ENCODE results near the gene NTF4.
"Not testable (repeated sequence)": the region's sequence is repeated elsewhere in the genome, so short reads cannot be mapped to it uniquely, and the experiment has no call there.

The NTF4 gene

DNA sequence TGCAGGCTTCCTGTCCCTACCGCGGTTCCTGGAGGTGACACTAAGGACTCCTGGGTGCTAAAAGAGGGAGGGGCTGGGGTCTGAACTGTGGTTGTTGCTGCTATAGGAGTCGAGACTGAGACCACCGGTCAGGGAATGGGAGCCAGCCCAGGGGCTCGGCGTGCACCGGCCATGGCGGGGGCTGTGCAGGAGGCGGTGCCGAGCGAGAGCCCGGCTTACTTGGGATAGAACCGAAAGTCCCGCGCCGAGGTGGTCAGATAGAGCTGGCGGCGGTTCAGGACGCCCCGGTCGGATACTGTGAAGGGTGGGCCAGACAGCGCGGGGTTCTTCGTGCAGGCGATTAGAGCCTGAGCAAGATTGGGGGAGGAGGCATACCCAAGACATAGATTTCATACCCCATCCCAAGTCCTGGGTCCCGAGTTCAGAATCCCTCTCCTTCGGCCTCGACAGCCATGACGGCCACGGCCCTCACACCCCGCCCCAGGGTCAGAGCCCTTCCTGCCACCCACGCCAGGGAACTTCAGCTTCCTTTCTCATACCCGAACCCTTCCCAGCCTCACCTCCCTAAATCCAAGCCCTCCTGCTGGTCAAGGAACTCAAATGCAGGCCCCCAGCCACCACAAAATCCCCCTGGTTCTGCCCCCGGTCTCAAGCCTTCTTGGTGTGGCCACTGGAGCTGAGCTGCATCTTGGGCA lies 7.6 kb downstream of the NTF4 start:
- DNase-seq (ENCODE audit: low read depth) = not testable (repeated sequence)

DNA sequence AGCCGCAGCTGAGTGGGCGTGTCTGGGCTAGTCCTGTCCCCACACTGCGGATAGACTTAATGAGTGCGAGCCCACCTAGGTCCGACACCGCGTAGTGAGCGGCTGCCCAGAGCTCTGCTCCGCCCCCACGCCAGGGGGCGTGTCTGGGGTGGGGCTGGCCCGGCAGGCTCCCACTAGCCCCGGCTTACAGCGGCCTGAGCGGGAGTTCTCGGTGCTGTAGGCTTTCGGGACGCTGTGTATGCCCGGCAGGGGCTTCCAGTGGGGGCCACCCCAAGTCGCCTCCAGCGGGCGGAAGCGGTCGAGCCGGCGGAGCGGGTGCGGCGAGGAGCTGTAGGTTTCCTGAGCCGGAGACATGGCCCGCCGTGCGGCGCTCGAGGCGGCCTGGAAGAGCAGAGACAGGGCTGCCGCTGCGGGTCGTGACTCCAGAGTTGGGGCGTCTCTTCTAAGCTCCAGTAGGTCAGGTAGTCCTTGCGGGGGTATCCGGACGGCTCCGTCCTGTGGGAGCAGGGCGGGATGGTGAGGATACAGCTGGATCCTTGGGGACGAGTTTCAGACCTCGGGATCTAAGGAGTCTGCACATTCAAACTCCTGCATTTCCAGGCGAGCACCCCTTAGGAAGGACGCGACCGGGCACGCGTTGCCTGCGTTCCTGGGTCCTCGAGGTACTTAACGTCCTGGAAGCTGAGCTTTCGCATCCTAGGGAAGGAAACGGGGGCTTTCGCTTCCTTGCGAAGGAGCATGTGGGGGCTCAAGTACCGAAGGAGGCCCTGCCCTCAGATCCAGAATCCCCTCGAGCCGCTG lies 8.3 kb downstream of the NTF4 start:
- DNase-seq (ENCODE audit: low read depth) = no peak

- DNase-seq (ENCODE audit: low read depth) = not testable (repeated sequence)
Observed at GRCh38 chr19:49050376-49051033, 14.1 kb downstream of the NTF4 start.

DNA sequence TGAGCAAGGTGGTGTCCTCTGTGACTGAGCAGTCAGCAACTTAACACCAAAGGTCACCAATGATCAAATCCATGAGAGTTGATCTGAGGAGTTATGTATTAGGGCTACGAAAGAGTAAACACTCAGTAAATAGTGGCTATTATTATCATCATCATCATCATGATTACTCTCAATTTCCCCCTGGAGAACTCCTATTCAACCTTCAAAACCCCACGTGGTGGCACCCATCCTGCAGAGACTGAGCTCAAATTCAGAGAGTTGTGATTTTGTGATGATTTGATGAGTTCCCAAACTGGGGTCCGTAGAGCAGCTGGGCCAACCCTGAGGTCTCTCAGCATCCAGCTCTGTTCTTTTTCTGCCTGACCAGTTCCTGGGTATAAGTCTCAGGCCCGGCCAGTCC lies 14.8 kb downstream of the NTF4 start:
- DNase-seq (ENCODE audit: low read depth) = not testable (repeated sequence)

DNA sequence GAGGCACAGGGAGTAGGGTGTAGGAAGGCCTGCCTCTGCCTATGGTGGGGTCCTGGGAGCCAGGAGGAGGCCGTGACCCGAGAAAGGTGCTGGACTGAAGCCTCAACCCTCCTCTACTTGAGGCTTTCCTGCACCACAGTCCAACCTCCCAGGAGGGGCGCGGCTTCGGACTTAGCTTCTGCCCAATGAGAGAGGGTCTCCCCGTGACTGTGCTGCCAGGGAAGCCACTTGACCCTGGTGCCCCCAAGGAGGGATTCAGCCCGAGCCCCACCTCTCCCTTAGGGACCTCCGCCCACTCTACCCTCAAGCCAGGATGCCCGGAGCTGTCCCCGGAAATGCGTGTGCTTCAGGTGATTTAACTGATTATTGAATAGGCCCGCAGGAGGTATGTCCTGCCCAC lies 15.6 kb downstream of the NTF4 start, which contains the start of gene CGB8:
CGB8 (minus strand) TSS at position 101 of the 400 bp plus-strand sequence. CDS start 372 bp downstream, outside the sequence.
- not testable (repeated sequence) for DNase-seq (ENCODE audit: low read depth)

DNA sequence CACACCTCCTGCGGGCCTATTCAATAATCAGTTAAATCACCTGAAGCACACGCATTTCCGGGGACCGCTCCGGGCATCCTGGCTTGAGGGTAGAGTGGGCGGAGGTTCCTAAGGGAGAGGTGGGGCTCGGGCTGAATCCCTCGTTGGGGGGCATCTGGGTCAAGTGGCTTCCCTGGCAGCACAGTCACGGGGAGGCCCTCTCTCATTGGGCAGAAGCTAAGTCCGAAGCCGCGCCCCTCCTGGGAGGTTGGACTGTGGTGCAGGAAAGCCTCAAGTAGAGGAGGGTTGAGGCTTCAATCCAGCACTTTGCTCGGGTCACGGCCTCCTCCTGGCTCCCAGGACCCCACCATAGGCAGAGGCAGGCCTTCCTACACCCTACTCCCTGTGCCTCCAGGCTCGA lies 21.1 kb downstream of the NTF4 start, which contains the start of gene CGB5:
CGB5 (plus strand) TSS at position 301 of the 400 bp plus-strand sequence. CDS start 362 bp downstream, outside the sequence.
- DNase-seq (ENCODE audit: low read depth) = not testable (repeated sequence)

DNA sequence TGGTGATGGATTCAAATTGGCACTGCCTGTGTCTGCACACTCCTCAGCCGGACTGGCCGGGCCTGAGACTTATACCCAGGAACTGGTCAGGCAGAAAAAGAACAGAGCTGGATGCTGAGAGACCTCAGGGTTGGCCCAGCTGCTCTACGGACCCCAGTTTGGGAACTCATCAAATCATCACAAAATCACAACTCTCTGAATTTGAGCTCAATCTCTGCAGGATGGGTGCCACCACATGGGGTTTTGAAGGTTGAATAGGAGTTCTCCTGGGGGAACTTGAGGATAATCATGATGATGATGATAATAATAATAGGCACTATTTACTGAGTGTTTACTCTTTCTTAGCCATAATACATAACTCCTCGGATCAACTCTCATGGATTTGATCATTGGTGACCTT lies 22.0 kb downstream of the NTF4 start:
- not testable (repeated sequence) for DNase-seq (ENCODE audit: low read depth)

GRCh38 chr19:49042177-49042576 lies 22.4 kb downstream of the NTF4 start:
- DNase-seq (ENCODE audit: low read depth) = no peak

DNA sequence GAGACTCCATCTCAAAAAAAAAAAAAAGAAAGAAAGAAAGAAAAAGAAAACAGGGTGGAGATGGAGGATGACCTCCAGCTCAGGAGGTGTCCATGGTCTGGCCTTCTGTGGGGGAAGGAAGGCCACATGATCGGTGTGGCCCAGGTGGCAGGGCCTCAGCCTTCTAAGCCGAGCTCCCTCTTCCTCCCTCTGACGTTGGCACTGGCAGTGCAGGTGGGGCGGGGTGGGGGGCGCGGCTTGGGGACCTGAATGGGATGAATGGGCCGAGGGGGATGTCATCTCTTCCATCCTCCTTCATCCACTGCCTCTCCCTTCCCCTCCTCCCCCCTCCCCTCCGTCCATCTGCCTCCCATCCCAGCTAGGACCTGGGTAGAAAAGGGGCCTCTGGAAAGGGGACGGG lies 24.9 kb downstream of the NTF4 start:
- not testable (repeated sequence) for DNase-seq (ENCODE audit: low read depth)

- not testable (repeated sequence) for DNase-seq (ENCODE audit: low read depth)
Observed at GRCh38 chr19:49038557-49039276, 25.9 kb downstream of the NTF4 start.

GRCh38 chr19:49038111-49038510 lies 26.5 kb downstream of the NTF4 start:
- DNase-seq (ENCODE audit: low read depth) = not testable (repeated sequence)

DNA sequence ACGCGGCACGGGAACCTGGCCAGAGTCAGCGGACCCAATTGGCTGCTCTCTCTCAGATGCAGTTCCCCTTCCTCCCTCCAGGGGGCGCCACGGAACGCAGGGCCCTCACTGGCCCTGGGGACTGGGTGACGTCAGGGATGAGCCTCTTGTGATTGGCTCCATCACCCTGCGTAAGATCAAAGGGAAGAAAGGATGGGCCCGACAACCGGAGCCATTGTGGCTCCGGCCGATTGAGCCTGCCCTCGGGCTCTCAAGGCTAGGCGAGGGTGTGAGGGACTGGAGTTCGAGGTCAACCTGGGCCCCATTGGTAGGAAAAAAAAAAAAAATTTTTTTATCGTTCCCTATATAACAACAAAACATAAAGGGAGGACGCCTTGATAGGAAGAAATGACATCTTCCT lies 27.8 kb downstream of the NTF4 start, which contains the start of gene CGB1:
CGB1 (minus strand) TSS at position 81 of the 400 bp plus-strand sequence. CDS start 184 bp downstream, outside the sequence.
- not testable (repeated sequence) for DNase-seq (ENCODE audit: low read depth)

GRCh38 chr19:49031642-49032301 lies 32.8 kb downstream of the NTF4 start, which contains the start of gene CGB2:
CGB2 (plus strand) TSS chr19:49031890; CDS start chr19:49032096, 206 bp downstream.
- DNase-seq (ENCODE audit: low read depth) = not testable (repeated sequence)

- not testable (repeated sequence) for DNase-seq (ENCODE audit: low read depth)
Observed at GRCh38 chr19:49030323-49030722, 34.3 kb downstream of the NTF4 start.

- DNase-seq (ENCODE audit: low read depth) = not testable (repeated sequence)
Observed at GRCh38 chr19:49029749-49030148, 34.9 kb downstream of the NTF4 start.

GRCh38 chr19:49028686-49029085 lies 35.9 kb downstream of the NTF4 start:
- DNase-seq (ENCODE audit: low read depth) = not testable (repeated sequence)

DNA sequence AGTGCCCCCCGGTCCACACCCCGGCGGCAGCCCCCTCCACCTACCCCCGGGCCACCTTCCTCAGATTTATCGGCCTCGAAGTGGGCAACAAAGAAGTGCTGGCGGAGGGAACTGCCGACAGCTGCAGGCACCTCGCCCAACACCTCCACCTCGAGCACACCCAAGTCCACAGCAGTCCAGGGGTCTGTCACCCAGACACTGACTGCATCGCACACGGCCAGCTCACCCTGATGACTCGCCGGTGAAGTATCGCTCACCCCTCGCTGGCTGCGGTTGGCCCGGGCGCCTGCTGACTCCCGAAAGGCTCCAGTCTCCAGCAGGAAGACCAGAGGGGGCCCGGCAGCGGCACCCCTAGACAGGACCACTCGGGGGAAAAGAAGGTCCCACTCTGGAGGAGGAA lies 39.0 kb downstream of the NTF4 start:
- not testable (repeated sequence) for DNase-seq (ENCODE audit: low read depth)

DNA sequence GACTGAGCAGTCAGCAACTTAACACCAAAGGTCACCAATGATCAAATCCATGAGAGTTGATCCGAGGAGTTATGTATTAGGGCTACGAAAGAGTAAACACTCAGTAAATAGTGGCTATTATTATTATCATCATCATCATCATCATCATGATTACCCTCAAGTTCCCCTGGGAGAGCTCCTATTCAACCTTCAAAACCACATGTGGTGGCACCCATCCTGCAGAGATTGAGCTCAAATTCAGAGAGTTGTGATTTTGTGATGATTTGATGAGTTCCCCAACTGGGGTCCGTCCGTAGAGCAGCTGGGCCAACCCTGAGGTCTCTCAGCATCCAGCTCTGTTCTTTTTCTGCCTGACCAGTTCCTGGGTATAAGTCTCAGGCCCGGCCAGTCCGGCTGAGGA lies 39.5 kb downstream of the NTF4 start:
- DNase-seq (ENCODE audit: low read depth) = not testable (repeated sequence)

- DNase-seq (ENCODE audit: low read depth) = not testable (repeated sequence)
Observed at GRCh38 chr19:49024233-49024632, 40.4 kb downstream of the NTF4 start, which contains the start of gene CGB3. CGB3 (minus strand) TSS chr19:49024333; CDS start chr19:49023971, 362 bp downstream.

GRCh38 chr19:49022116-49022515 lies 42.5 kb downstream of the NTF4 start:
- no peak for DNase-seq (ENCODE audit: low read depth)

Measured in HS-5 (cell line).